Fibroblast of the aortic adventitia (primary cell): ENCODE measurements around the gene TMEM218. TPM values are rescaled to one million over a fixed set of nuclear protein-coding genes. Genes with fewer than 3 reads are reported as not detected.

ENCODE experiments used
- DNase-seq: peaks from one replicate; pipeline ENCODE4 v3.0.0-alpha.2; 2010; ENCODE audit warnings: low read depth
- H3K4me3 ChIP-seq: 2 replicates; pipeline ENCODE4 v1.5.1; 2011; ENCODE audit warnings: low read depth, mild to moderate bottlenecking, control low read depth, low read length, moderate library complexity
- CTCF ChIP-seq: IDR thresholded peaks from 2 replicates; pipeline ENCODE4 v1.5.1; 2011; ENCODE audit warnings: mild to moderate bottlenecking, low read length, control low read depth, inconsistent platforms; ENCODE audit not compliant: insufficient read depth
- total RNA-seq: library from RNA; depleted of rRNA; stranded (reverse); fragments of >200 nt; gene quantifications from 2 replicates; pipeline ENCODE4 v1.2.3, GENCODE V29; 2012; ENCODE audit warnings: low replicate concordance

TMEM218 gene
- total RNA-seq, 1 donor: 35.1 TPM

DNA sequence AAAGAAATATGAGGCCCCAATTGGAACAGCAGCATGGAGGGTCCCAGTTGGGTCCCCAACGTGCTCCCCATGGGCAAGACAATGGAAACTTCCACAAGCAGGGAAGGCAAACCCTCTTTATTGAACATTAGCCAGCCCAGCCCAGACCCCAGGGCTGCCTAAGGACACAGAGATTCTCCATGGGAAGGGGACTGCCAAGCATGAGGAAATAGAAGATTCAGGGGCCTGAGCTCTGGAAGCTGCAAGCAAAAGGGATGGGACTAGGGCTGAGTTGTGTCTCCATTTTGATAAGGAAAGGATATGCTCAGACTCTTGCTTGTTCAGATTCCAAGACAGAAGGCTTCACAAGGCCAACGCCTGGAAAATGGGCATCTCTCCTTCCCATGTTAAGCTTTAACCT lies 23.3 kb downstream of the TMEM218 start:
- TF ChIP-seq CTCF: no peak
- DNase-seq: no peak
- no peak overlapping the region for H3K4me3 ChIP-seq

- TF ChIP-seq CTCF: no peak
- no peak overlapping the region for H3K4me3 ChIP-seq
- DNase-seq: no peak
Measured at GRCh38 chr11:125086633-125087296, 24.7 kb downstream of the TMEM218 start.

GRCh38 chr11:125085301-125086081 lies 25.9 kb downstream of the TMEM218 start:
- no peak overlapping the region for H3K4me3 ChIP-seq
- no peak for TF ChIP-seq CTCF
- DNase-seq: no peak

DNA sequence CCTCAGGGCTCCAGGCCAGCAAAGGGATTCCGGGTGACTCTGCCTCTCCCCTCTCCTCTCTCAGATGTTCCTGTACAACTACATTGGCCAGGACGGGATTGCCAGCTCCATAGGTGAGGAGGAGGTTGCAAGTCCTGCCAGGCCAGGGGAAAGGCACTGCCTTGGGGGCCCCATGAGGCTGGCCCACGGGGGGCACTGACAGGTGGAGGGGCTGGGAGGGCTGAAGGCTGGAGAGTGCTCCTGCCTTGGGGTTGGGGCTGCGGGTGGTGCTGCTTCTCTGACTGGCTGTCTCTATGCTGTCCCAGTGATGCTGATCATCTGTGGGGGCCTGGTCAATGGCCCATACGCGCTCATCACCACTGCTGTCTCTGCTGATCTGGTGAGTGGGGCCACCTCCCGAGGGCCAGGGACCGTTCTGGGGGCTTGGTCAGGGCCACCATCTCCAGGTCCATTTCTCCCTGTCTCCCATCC lies 26.6 kb downstream of the TMEM218 start:
- no peak for TF ChIP-seq CTCF
- no peak overlapping the region for H3K4me3 ChIP-seq
- no peak for DNase-seq

DNA sequence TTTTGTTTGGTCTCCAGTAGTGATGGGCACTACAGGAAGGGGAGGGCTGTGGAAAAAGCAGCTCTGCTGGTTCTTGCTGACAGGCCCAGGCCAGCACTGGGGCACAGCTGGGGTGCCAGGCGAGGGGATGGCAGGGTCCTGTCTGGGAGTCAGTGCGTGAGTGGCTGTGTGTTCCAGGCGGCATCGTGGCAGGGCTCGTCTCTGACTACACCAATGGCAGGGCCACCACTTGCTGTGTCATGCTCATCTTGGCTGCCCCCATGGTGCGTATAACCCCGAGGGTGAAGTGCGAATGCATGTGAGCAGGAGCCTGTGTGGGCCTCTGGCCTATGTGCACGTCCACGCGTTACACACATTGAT lies 27.4 kb downstream of the TMEM218 start:
- H3K4me3 ChIP-seq: no peak overlapping the region
- TF ChIP-seq CTCF: no peak
- no peak for DNase-seq

- TF ChIP-seq CTCF: no peak
- DNase-seq: no peak
- no peak overlapping the region for H3K4me3 ChIP-seq
Measured at GRCh38 chr11:125083312-125084056, 27.9 kb downstream of the TMEM218 start.
